Measurements from ENCODE around the gene ZNF668. TPM values are rescaled to one million over a fixed set of nuclear protein-coding genes. Genes with fewer than 3 reads are reported as not detected.

ZNF668 gene
- total and polyA plus RNA-seq, 2 of the 13 experiments (the other 11 are each of a cell fraction or from before 2014, with no cell fraction given) = 3.8 to 9.8 TPM

GRCh38 chr16:31033709-31034492 lies 40.1 kb downstream of the ZNF668 start (continued):
- TF ChIP-seq ZNF552 (CRISPR knock-in tag; IDR thresholded peaks at IDR 0.05; ENCODE audit: borderline replicate concordance) (0 out of 2 replicates have a peak, but pooled peaks have one; percentile 13), TRAFD1 (CRISPR knock-in tag; IDR thresholded peaks at IDR 0.05; ENCODE audit: borderline replicate concordance) (no peak), SIX4 (CRISPR knock-in tag; IDR thresholded peaks at IDR 0.05) (no peak; the same call in 1 of the 2 replicates), ZNF792 (CRISPR knock-in tag; IDR thresholded peaks at IDR 0.05) (peak; percentile 73; the same call in 1 of the 2 replicates), ZNF138 (CRISPR knock-in tag; IDR thresholded peaks at IDR 0.05; ENCODE audit: low read depth) (no peak), KLF9 (CRISPR knock-in tag; IDR thresholded peaks at IDR 0.05; ENCODE audit: low read depth) (peak; percentile 83), ARNT (IDR thresholded peaks at IDR 0.05) (no peak), AHDC1 (CRISPR knock-in tag; IDR thresholded peaks at IDR 0.05; ENCODE audit: borderline replicate concordance) (no peak), CSRNP1 (CRISPR knock-in tag; IDR thresholded peaks at IDR 0.05) (peak; percentile 46; the same call in 1 of the 2 replicates), MZF1 (CRISPR knock-in tag; IDR thresholded peaks at IDR 0.05; ENCODE audit: borderline replicate concordance) (0 out of 2 replicates have a peak, but pooled peaks have one; percentile 51), ZNF691 (CRISPR knock-in tag; IDR thresholded peaks at IDR 0.05; ENCODE audit: borderline replicate concordance, low read depth) (no peak), PBX2 (CRISPR knock-in tag; IDR thresholded peaks at IDR 0.05) (no peak), LCORL (IDR thresholded peaks at IDR 0.05) (no peak), LCORL (CRISPR knock-in tag; IDR thresholded peaks at IDR 0.05) (peak; percentile 12; the same call in 1 of the 2 replicates), PITX1 (CRISPR knock-in tag; IDR thresholded peaks at IDR 0.05) (peak; percentile 65; the same call in 1 of the 2 replicates), TBX2 (CRISPR knock-in tag; IDR thresholded peaks at IDR 0.05; ENCODE audit: borderline replicate concordance) (peak; percentile 57; the same call in 1 of the 2 replicates), ZNF136 (CRISPR knock-in tag; IDR thresholded peaks at IDR 0.05; ENCODE audit: low read depth) (peak; percentile 97; the same call in 1 of the 2 replicates), PHF20 (CRISPR knock-in tag; IDR thresholded peaks at IDR 0.05) (0 out of 2 replicates have a peak, but pooled peaks have one; percentile 36)

Data from HepG2 (cell line).